Stimulated activated CD4-positive, alpha-beta T cell treated with anti-CD3 and anti-CD28 coated beads, Interleukin-1b, Interleukin-23, amount 100 ng/mL, for 4 hours (primary cell): Measurements from ENCODE around the gene SERPINB13.

Experiments
- DNase-seq, 2 donors: peaks; one replicate each; pipeline ENCODE4 v3.0.0-alpha.2; 2020; ENCODE audit warnings: low read depth in 2 of 2

SERPINB13 gene, protein sequence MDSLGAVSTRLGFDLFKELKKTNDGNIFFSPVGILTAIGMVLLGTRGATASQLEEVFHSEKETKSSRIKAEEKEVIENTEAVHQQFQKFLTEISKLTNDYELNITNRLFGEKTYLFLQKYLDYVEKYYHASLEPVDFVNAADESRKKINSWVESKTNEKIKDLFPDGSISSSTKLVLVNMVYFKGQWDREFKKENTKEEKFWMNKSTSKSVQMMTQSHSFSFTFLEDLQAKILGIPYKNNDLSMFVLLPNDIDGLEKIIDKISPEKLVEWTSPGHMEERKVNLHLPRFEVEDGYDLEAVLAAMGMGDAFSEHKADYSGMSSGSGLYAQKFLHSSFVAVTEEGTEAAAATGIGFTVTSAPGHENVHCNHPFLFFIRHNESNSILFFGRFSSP

DNA sequence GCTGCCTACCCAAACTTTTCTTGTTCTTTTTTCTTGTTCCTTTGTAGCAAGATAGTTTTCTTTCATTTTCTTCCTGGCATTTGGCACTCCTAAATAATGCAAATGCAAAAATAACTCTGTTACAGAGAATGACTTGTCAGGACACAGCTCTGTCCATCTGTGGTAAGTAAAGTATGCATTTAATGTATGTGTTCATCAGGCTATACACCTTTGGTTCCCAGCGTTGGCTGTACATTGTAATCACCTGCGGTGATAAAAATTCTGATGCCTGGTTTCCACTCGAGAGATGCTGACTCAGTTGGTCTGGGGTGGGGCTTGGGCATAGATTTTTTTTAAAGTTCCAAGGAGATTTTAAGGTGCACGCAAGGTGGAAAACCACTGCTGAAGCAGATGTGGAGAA lies at the start of gene SERPINB13:
SERPINB13 (plus strand) TSS at position 378 of the 400 bp plus-strand sequence. CDS start 1,325 bp downstream, outside the sequence.
- DNase-seq, result no peak

DNA sequence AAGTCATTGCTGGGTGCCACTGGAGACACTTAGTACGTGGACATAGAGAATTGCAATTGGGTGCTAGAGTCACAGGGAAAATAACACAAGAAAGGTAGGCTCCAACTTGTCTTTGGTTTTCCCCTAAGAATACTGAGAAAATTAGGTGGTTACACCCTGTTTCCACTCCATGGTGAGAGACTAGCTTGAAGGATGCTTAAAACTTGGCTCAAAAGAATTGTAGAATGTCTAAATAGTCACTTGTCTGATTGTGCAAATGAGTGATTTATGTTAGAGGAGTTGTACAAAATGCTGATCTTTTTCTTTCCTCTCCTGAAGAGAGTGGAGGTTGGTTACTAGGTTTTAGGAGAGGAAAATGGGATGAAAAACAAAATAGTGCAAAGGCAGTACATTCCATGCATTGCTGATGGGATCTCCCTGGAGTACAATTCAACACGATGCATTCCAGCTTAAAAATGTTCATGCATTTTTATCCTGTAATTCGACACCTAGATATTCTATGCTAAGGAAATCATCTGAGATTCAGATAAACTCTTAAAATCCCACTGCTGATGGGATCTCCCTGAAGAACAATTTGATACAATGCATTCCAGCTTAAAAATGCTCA lies 47.1 kb upstream of the SERPINB13 start:
- DNase-seq, result no peak

DNA sequence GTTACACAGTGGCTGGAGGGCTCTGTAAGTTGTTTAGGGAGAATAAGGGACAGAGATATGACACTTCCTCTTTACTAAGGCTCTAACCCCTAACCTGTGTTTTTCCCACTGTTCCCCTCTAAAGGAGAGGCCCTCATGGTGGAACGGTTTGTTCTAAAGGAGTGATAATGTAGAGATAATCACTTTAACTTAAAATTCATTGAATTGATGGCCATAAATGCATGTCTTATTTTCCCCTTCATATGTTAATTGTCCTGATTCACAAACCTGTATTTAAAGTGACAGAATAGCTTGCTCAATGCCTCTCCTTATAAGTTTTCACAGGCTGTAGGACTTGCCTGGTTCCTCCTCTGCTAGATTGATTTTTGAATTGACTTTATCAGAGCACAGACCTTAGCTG lies 45.1 kb upstream of the SERPINB13 start, which contains the start of gene SERPINB12:
SERPINB12 (plus strand) TSS at position 301 of the 400 bp plus-strand sequence. CDS start 13,791 bp downstream, outside the sequence.
- DNase-seq, result no peak

DNA sequence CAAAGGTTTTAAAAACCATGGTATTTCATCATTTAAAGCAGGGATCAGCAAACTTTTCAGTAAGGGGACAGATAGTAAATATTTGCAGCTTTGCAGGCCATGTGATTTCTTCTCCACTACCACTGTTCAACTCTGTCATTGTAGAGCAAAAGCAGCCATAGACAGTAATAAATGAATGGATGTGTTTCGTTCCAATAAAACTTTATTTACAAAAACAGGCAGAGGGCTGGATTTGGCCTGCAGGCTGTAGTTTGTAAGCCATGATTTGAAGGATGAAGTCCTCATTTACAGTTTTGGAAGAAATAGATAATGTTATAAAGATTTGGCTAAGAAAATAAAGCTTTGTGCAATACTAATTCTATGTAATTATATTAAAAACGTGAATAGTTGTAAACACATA lies 43.1 kb upstream of the SERPINB13 start:
- DNase-seq, result no peak

DNA sequence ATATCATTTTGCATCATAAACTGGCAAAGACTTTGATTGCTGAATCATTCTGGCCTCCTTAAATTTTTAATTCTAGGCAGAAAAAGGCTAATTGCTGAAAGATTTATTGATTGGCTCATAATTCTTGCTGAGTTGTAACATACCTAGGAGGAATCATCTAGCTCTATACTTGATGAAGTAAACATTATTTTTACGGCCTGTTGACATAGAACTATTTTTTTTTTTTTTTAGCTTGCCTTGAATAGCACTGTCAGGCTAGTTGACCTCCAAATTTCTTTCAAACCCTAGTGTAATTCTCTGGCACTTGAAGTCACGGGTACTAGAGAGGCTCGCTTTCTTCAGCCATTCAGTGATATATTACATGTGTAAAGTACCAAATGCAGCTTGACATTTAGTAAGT lies 42.1 kb upstream of the SERPINB13 start:
- no peak for DNase-seq

DNA sequence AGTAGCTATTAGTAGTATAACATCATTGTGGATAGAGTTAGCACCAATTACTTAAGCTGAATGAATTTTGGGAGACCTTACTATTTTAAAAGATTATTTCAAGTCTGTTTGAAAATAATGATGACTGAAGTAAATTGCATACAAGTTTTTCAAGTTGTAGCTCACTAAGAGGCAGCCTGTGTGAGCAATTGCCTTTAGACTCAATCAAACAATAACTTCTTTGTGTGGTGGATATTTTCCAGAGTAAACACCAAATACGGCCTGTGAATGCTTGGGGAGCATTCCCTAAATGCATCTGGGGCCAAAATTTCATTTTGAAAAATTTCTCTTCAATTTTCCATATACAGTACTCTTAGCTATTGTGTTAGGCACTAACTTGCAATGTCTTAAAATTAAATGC lies 37.1 kb upstream of the SERPINB13 start:
- DNase-seq, result no peak

DNA sequence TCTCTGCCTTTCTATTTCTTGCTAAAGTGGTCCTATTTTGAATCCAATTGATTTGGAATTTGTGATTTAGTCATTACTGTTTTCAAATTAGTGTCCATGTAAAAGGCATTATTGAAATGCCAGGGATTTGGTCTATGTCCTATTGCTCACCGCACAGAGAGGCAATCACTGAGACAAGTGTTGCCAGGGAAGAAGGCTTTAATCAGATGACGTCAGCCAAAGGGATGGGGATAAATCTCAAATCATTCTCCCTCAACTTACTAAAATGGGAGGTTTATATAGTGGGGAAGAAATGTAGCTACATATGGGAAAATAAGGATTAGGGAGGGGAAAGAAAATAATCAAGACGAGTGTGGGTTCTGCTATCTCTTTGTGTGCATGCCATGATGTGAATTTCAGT lies 35.4 kb upstream of the SERPINB13 start:
- DNase-seq, result no peak

DNA sequence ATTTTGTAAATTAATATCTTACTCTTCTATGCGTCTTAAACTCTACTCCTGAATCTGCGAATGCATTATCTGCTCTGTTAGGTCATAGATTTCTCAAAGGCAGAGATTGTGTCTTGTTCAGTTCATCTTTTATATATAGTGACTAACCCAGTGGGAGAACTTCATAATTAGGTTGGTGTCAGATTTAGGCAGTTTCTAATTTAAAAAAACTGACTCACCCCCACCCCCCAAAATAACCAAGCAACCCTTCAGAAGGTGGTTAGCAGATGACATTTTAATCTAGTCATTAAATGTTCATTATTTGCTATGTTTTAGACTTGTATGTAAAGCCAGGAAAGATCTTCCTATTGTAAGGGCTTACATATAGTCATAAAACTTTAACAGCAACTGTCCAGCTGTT lies 34.6 kb upstream of the SERPINB13 start:
- DNase-seq, result no peak

DNA sequence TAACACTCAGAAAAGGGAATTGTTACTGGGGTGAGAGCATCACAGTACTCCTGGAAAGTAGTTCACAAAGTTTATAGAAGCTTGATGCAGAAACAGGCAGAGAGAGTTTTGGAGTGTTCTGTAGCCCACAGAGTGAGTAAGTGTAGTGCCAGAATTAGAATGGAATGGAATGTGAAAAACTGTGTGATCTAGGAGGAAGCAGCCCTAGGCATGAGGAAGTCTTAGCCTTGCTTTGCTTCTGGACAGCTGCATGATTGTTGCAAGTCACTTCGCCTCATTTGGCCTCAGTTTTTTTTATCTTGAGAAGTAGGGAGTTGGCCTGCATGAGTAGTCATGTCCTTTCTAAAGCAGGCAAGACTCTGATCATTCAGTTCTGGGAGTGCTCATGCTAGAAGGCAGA lies 34.1 kb upstream of the SERPINB13 start:
- DNase-seq, result no peak

DNA sequence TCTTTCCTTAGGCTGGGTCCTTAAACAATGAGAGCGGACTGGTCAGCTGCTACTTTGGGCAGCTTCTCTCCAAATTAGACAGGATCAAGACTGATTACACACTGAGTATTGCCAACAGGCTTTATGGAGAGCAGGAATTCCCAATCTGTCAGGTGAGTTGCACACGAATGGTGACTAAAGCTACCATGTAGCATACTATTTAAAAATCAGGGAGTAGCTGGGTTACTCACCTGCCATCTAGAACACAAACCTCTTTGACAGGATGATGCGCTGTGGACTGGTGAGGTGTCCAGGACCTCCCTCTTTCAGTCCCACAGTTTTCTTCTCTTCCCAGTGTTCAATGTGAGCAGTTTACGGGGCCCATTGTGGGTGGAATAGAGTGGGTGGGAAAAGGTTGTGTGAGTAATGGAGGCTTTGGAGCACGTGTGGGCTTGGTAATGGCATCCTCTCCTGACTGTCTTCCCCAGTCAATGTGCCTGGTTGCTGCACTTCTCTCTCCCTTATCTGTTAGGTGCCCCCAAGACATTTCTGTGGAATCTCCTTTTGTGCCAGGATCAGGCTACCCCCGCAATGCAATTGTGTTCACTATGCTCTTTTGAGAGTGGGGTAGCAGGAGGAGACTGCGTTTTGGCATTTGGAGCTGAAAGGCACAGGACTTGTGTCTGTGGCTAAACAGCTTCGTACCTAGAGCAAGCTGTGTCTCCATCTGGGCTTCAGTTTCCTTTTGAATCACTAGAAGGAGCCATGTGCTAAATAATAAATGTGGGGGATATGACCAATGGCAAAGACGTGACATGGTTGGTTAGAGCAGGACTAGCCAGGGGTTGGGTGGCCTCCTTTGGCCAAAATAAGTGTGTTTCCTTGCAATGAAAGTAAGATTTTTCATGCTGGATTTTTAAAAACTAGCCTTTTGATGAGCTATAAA lies 27.3 kb upstream of the SERPINB13 start:
- no peak for DNase-seq

DNA sequence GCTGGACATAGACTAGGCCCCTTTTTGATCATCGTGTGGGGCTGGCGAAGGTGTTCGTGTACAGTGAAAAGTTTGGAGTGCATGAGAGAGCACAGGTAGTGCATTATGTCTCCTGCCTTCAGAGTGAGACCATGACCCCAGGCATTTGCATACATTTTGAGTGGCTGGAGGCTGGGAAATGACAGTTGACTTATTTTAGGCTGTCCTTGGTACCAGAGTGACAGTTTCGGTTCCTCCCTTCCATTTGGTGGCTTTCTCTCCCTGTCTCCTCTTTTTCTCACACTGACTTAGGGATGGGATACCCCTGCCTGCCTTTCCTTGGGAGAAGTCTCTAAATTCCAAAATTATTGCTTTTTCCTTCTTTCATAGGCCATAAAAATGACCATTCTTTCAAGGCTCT lies 24.9 kb upstream of the SERPINB13 start:
- no peak for DNase-seq

DNA sequence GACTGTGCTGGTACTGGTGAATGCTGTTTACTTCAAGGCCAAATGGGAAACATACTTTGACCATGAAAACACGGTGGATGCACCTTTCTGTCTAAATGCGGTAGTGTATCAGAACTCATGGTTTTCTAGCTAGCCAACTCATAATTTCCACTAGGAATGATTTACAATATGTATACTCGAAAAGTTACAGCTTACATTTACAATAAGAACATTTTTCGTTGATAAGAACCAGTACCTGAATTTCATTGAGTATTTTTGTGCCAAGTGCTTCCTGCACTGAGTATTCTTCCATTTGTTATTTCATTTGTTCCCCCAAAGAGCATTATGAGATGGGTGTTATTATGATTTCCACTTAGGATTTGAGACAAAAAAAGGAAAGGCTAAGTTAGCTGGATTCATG lies 23.1 kb upstream of the SERPINB13 start:
- no peak for DNase-seq

DNA sequence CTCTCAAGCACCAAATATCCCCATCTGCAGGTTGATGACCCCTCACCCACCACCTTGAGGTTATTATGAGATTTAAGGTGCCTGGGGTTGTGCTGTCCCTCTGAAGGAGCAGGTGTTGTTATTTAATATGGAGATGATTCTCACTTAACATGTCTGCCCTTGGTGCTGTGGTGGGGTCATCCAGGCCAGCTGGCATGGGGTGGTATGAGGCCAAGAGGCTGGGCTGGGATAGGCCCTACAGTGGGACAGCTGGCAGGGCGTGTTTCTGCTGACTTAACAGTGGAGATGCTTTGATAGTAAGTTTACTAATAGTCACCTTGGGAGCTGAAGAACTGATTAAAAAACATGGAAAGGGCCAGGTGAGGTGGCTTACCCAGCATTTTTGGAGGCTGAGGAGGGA lies 22.6 kb upstream of the SERPINB13 start:
- DNase-seq, result no peak

DNA sequence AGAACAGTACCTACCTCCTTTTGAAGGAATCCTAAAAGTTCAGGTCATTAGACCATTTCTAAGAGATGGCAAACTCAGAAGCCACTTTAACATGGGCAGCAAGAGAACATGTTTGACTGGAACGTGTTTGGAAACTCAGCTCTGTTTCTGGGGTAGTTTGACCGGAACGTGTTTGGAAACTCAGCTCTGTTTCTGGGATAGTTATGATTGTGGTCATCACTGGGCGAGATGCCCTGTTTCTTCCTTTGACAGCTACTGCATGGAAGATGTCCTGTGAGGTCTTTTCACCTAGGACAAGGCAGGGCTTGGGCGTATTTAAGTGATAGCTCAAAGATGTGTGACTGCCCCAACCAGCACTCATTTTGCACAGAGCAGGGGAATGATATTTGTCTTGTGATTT lies 19.9 kb upstream of the SERPINB13 start:
- DNase-seq, result no peak

DNA sequence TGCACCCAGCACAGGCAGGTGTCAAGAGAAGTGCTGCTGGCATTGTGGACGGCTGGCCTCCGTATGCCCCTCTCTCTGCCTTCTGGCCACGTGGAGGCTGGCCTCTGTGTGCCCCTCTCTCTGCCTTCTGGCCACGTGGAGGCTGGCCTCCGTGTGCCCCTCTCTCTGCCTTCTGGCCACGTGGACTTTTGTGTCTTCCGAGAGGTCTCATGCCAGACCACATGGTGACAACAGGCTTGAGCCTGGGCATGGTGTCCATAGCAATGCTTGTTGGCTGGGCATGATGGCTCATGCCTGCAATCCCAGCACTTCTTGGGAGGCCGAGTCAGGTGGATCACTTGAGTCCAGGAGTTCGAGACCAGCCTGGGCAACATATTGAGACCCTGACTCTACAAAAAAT lies 19.3 kb upstream of the SERPINB13 start:
- DNase-seq, result no peak

DNA sequence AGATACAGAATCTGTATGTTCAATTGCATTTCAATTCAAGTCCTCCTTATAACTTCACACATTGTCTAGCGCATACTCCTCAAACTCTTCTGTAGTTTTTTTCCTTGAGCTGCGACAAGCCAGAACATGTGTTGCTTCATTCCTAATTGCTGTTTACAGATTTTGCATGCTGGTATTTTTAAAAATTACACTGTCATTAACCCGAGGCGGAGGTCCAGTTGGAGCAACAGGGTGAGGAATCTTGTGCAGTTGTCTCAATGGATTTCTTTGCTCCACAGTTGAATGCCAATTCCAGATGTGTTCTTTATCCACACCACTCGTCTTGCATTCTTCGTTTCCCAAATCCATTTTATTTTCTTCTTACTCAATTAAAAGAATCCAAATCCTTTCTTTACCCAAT lies 16.4 kb upstream of the SERPINB13 start:
- no peak for DNase-seq

DNA sequence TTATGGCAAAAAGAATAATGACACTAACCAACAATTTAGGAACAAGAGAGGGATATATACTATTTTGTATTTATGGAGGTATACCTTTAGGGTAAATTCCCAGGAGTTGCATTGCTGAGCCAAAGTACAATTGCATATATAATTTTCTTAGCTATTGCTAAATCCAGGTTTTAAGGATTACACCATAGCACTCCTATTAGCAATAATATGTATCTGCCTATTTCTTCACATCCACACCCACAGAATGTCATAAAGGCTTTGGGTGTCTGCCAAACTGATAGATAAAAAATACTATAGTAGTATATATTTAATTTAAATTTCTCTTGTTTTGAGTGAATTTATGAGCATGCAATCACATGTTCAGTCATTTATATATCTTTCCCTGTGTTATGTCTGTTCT lies 11.5 kb upstream of the SERPINB13 start:
- DNase-seq, result no peak

DNA sequence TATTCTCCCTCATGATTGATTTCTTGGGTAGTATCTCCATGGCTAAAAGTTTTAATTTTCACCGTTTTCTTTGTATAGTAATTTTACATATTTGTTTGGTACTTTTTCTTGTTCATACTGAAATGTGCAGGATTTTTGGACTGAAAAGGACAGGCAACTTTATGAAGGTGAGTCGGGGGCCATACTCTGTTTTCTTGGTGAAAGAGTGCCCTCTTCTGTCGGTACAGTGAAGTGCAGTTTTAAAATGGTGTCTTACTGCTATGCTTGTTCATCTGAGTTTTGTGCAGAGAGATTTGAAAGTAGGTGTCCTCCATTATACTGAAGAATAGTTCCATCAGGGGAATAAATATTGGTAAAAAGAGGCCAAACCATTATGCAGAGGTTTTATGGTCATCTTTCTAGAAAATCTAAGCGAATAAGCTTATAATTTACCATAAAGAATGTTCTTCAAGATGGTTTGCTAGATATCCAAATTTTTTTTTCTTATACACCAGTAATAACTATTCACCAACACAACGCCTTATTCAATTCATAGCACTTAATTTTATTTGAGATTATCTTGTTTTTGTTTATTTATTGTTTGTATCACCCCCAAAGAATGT lies 8.7 kb upstream of the SERPINB13 start:
- no peak for DNase-seq

DNA sequence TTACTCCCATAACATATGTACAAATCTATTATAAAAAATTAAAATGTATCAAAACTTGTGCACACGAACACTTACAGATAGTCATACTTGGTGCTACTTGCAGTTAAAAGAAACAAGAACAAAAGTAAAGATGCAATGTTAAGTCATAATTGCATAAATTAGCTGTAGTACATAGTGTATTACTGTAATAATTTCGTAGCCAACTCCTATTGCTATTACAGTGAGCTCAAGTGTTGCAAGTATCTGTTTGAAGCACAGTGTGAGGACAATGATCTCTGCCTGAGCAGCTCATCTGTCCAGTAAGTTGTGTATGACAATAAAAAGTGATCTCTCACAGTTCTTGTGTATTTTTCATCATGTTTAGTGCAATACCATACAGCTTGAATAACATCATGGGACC lies 7.5 kb upstream of the SERPINB13 start:
- DNase-seq, result no peak

DNA sequence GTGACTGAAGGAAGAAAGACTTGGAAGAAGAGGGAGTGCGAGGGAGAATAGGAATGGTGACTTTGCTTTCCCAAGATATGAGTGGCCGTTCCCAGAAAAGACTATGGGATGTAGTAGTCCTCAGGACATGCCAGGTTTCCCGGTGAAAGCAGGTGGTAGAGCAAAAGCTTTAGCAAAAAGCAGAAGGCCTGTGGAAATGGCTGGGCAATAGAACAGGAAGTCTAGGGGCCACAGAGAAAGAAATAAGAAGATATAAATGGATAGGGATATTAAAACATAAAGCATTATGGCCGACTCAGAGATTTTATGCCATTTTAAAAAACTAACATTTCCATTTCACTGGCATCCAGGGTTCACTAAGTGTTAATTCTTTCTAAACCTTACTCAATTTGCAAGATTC lies 1.2 kb upstream of the SERPINB13 start:
- DNase-seq, result no peak

DNA sequence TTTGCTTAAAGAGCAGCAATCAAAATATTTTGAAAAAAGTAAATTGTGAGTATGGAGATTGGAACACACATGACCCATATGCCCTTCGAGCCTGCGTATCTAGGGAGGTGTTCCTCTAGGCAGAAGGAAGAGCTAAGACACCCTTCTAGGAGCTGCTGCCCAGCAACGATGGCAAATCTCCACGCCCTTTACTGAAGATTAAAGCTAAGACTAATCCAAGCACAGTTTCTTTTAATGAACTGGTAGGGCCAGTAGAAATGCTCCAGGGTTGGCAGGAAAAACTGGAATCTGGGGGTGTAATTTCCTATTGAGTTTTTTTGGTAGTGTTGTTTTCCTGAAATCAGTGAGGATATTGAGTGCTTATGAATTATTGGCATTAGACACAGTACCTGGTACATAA lies 712 bp upstream of the SERPINB13 start:
- DNase-seq, result no peak

DNA sequence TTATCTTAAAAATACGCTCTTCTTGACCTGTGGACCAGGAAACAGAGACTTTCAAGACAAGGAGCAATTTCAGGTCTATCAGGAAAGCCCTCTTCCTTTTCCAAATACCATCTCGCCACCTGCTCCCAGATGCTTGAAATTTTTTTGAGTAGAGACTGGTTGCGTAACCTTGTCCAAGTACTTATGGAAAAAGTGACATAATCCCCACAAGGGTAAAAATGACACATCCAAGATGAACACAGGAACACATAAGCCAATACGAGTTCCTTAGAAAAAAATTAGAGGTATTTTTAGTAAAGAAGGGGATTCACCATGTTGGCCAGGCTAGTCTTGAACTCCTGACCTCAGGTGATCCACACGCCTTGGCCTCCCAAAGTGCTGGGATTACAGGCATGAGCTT lies 1.8 kb downstream of the SERPINB13 start:
- DNase-seq, result no peak
